Kidney (tissue), 14 donors: Measurements from ENCODE around the gene ASTN1. TPM values are rescaled to one million over a fixed set of nuclear protein-coding genes. Genes with fewer than 3 reads are reported as not detected.

Experiments used
- DNase-seq, 5 donors: peaks; one replicate each; pipeline ENCODE4 v3.0.0-alpha.2; 2013 to 2020
- FAIRE-seq: peaks from 2 replicates; lab custom pipeline; 2012; peaks lifted over from hg19 to GRCh38; lab: Jason Lieb, UNC
- H3K27ac ChIP-seq, 2 donors: one replicate each; pipeline ENCODE4 v1.7.0; 2013; ENCODE audit warnings: low read depth in 2 of 2, low read length in 2 of 2, inconsistent platforms in 1 of 2
- H3K27me3 ChIP-seq: one replicate; pipeline ENCODE4 v1.7.1; 2013; ENCODE audit warnings: low read length, inconsistent platforms; ENCODE audit not compliant: control insufficient read depth, insufficient read depth
- H3K36me3 ChIP-seq, 3 donors: one replicate each; pipeline versions ENCODE4 v1.7.0 to v1.7.1; 2013; ENCODE audit warnings: low read length in 3 of 3, control low read depth in 1 of 3, inconsistent platforms in 1 of 3; ENCODE audit not compliant: insufficient read depth in 3 of 3, control insufficient read depth in 2 of 3
- H3K4me1 ChIP-seq, 3 donors: one replicate each; pipeline versions ENCODE4 v1.7.0 to v1.7.1; 2013; ENCODE audit warnings: low read length in 3 of 3, inconsistent platforms in 1 of 3, low read depth in 1 of 3; ENCODE audit not compliant: control insufficient read depth in 2 of 3, insufficient read depth in 2 of 3
- H3K4me3 ChIP-seq, 3 donors: one replicate each; pipeline versions ENCODE4 v1.7.0 to v1.8.1; 2013; ENCODE audit warnings: low read length in 3 of 3, control low read depth in 1 of 3, inconsistent platforms in 1 of 3
- H3K9ac ChIP-seq, 3 donors: one replicate each; pipeline versions ENCODE4 v1.7.0 to v1.7.1; 2013; ENCODE audit warnings: low read length in 3 of 3, control low read depth in 1 of 3, inconsistent platforms in 1 of 3
- H3K9me3 ChIP-seq, 3 donors: one replicate each; pipeline versions ENCODE4 v1.7.0 to v1.7.1; 2013; ENCODE audit warnings: low read length in 3 of 3, control low read depth in 1 of 3, inconsistent platforms in 1 of 3; ENCODE audit not compliant: control insufficient read depth in 2 of 3, insufficient read depth in 1 of 3
- CTCF ChIP-seq: IDR thresholded peaks from 3 replicates; pipeline ENCODE4 v1.5.1; 2012; ENCODE audit warnings: mild to moderate bottlenecking, moderate library complexity, borderline replicate concordance; ENCODE audit not compliant: insufficient read depth; ENCODE audit errors: extremely low read depth
- intact Hi-C: fragments of 100-400 bp; cut with DNase I; formaldehyde crosslinking; loops from one replicate; pipeline ENCODE4 v1.11.1; 2022
- polyA plus RNA-seq: library from polyadenylated mRNA; stranded (reverse); fragments of 350-450 nt; fragmentation: Illumina TruSeq; extraction: RNeasy Lipid Tissue Mini Kit (QIAGEN cat#74804); gene quantifications from one replicate; pipeline ENCODE4 v1.2.3, GENCODE V29; 2014; ENCODE audit warnings: low read depth, low replicate concordance; ENCODE audit not compliant: insufficient read depth
- total RNA-seq: library from RNA; stranded (reverse); fragmentation: NEBNext Ultra II Directional; extraction: Animal tissue kit (Norgen Biotek cat#: 25700); gene quantifications from one replicate; pipeline ENCODE4 v1.2.1, GENCODE V29; 2021
- donor health status: control.
- donor health status: control.
- donor health status: control.
- donor health status: control.
- donor health status: control.
- donor health status: DM: yes; HTN: yes; CAD: no.
- donor health status: Normal renal cell carcinoma (clear cell type).

Gene ASTN1
- total and polyA plus RNA-seq, 2 donors from 2014 or later = 0.19 to 0.25 TPM

DNA sequence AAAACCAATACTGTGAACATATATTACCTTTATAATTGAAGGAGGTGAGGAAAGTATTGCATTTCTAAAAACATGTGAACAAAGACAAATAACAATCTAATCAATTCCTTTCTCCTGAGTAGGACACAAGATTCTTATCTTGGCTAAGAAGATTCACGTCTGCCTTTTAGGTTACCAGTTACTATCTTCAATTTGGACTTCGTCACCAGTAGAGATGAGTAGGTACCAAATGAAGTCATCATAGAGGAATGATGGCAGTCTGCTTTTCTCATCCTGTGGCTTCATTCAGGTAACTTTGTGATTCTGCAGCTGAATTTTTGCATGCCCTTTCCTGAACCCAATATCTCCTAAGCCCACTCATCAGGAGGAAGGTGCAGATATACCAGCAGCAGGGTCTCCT is 32.4 kb downstream of the ASTN1 start:
- no peaks in the 10 kb centered on the region for H3K36me3 ChIP-seq
- no peaks in the 10 kb centered on the region for H3K27me3 ChIP-seq
- no peaks in the 10 kb centered on the region for H3K9me3 ChIP-seq
- intact Hi-C loops = no loop called here
- H3K27ac ChIP-seq = no peak overlapping the region
- no peak overlapping the region for H3K9ac ChIP-seq
- H3K4me3 ChIP-seq = no peak overlapping the region
- no peaks in the 10 kb centered on the region for H3K4me1 ChIP-seq
- DNase-seq (no peak), FAIRE-seq (no peak)
- no peak for TF ChIP-seq CTCF

DNA sequence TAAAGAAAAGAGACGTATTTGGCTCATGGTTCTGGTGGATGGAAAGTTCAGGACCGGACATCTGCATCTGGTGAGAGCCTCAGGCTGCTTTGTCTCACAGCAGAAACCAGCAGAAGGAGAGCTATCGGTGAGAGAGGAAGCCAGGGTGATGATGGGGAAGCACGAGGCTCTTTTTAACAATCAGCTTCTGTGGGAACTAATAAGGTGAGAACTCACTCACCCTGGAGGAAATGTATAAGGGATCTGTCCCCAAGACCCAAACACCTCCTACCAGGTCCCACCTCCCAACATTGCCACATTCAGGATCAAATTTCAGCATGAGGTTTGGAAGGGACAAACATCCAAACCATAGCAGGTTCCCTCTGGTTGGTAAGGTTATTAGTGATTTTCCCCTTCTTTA is 32.8 kb downstream of the ASTN1 start:
- Histone ChIP-seq H3K9ac (no peak overlapping the region), H3K4me3 (no peak overlapping the region), H3K9me3 (no peaks in the 10 kb centered on the region), H3K36me3 (no peaks in the 10 kb centered on the region), H3K27me3 (no peaks in the 10 kb centered on the region), H3K4me1 (no peaks in the 10 kb centered on the region), H3K27ac (no peak overlapping the region)
- no peak for FAIRE-seq
- TF ChIP-seq CTCF = no peak
- intact Hi-C loops = no loop called here
- no peak for DNase-seq

DNA sequence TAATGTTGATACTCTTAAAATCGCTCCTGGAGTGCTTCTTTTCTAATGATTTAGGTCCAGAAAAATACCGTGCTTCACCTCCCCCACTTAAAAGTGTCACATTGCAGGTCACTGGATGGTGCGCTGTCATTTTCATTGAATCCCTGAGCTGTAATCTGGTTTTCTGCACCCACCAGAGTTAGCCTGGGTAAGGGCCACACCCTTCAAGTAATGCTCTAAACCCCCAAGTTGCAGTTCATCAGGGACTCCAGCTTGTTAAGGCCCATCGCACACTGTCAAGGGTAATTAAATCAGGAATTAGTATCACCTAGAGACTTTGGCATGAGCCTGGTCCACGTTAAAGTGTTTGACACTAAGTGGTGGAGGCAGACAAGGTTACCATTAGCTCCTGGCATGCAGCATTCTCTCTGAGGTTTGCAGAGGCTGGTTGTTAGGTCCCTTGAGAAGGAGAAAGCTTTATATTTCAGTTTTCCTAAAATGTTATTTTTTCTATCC is 34.0 kb downstream of the ASTN1 start:
- DNase-seq (peak in 3 of 5 donors; percentile 44 to 67 (median 66)), FAIRE-seq (no peak)
- intact Hi-C loops = no loop called here
- no peak overlapping the region for H3K9ac ChIP-seq
- H3K4me1 ChIP-seq = no peaks in the 10 kb centered on the region
- H3K27ac ChIP-seq = no peak overlapping the region
- no peak for TF ChIP-seq CTCF
- no peaks in the 10 kb centered on the region for H3K36me3 ChIP-seq
- no peaks in the 10 kb centered on the region for H3K27me3 ChIP-seq
- H3K4me3 ChIP-seq = no peak overlapping the region
- no peaks in the 10 kb centered on the region for H3K9me3 ChIP-seq

GRCh38 chr1:177128665-177129281 is 35.7 kb downstream of the ASTN1 start:
- H3K4me1 ChIP-seq = no peaks in the 10 kb centered on the region
- TF ChIP-seq CTCF = no peak
- H3K9ac ChIP-seq = no peak overlapping the region
- intact Hi-C loops = no loop called here
- H3K27me3 ChIP-seq = no peaks in the 10 kb centered on the region
- H3K36me3 ChIP-seq = no peaks in the 10 kb centered on the region
- H3K9me3 ChIP-seq = no peaks in the 10 kb centered on the region
- no peak overlapping the region for H3K4me3 ChIP-seq
- no peak overlapping the region for H3K27ac ChIP-seq
- DNase-seq (no peak), FAIRE-seq (no peak)
